IMR-90 (cell line): ENCODE measurements around the gene MYD88. TPM values are rescaled to one million over a fixed set of nuclear protein-coding genes. Genes with fewer than 3 reads are reported as not detected.
A peak's percentile ranks its signal among the peaks of the same experiment; 100 is the strongest.

ENCODE experiments used
- ATAC-seq: fragments of 200-7000 bp; cut with Tn5 transposase; 2 replicates; pipeline ENCODE4 v1.9.1; 2020; ENCODE audit warnings: low read depth, mild to moderate bottlenecking, moderate library complexity
- BruUV-seq: library from RNA; stranded (reverse); fragments of 400-500 nt; replicated peaks from 2 replicates; lab custom pipeline; 2021; lab: Mats Ljungman, UMichigan
- CTCF ChIA-PET: fragments of 300-600 bp; formaldehyde crosslinking; extraction: SDS; loops from one replicate; lab custom pipeline; 2021; ENCODE audit warnings: antibody characterized with exemption; lab: Yijun Ruan, JAX
- POLR2A ChIA-PET: fragments of 300-600 bp; sonication (Branson Sonifier 250); formaldehyde crosslinking; loops from one replicate; lab custom pipeline; 2022; ENCODE audit warnings: antibody characterized with exemption; ENCODE audit not compliant: unreplicated experiment; lab: Charles Lee
- DNase-seq: peaks from one replicate; pipeline ENCODE4 v3.0.0; 2013
- H2AFZ ChIP-seq: replicated peaks from 2 replicates; pipeline ENCODE3; 2013; ENCODE audit warnings: low read length, mild to moderate bottlenecking; ENCODE audit not compliant: poor library complexity
- H2AK5ac ChIP-seq: 2 replicates; pipeline ENCODE4 v1.6.1; 2013; ENCODE audit warnings: low read depth, low read length, inconsistent platforms
- H2AK9ac ChIP-seq: replicated peaks from 2 replicates; pipeline ENCODE3; 2013; ENCODE audit warnings: mild to moderate bottlenecking, low read depth, low read length, moderate library complexity; ENCODE audit not compliant: poor library complexity
- H2BK120ac ChIP-seq: 2 replicates; pipeline ENCODE4 v1.6.1; 2013; ENCODE audit warnings: low read depth, low read length, inconsistent platforms
- H2BK15ac ChIP-seq: 3 replicates; pipeline ENCODE4 v1.6.1; 2013; ENCODE audit warnings: low read depth, low read length, inconsistent platforms
- H2BK20ac ChIP-seq: 2 replicates; pipeline ENCODE4 v1.6.1; 2013; ENCODE audit warnings: low read depth, mild to moderate bottlenecking, inconsistent platforms, low read length, moderate library complexity
- H2BK5ac ChIP-seq: 2 replicates; pipeline ENCODE4 v1.6.1; 2013; ENCODE audit warnings: mild to moderate bottlenecking, low read depth, low read length, inconsistent platforms; ENCODE audit not compliant: poor library complexity, severe bottlenecking
- H3K14ac ChIP-seq: replicated peaks from 2 replicates; pipeline ENCODE4 v1.6.1; 2013; ENCODE audit warnings: low read depth, low read length, inconsistent platforms
- H3K18ac ChIP-seq: 2 replicates; pipeline ENCODE4 v1.6.1; 2013; ENCODE audit warnings: low read depth, low read length, control low read depth
- H3K23ac ChIP-seq: 2 replicates; pipeline ENCODE4 v1.6.1; 2013; ENCODE audit warnings: low read depth, low read length, inconsistent platforms
- H3K27ac ChIP-seq: 2 replicates; pipeline ENCODE4 v1.5.1; 2013; ENCODE audit warnings: mild to moderate bottlenecking, control low read depth, low read length; ENCODE audit not compliant: insufficient read depth
- H3K27me3 ChIP-seq: 2 replicates; pipeline ENCODE4 v1.6.1; 2013; ENCODE audit warnings: low read length; ENCODE audit not compliant: control insufficient read depth, insufficient read depth
- H3K36me3 ChIP-seq: 2 replicates; pipeline ENCODE4 v1.6.1; 2013; ENCODE audit warnings: low read length, mixed read lengths; ENCODE audit not compliant: control insufficient read depth, insufficient read depth
- H3K4ac ChIP-seq: 2 replicates; pipeline ENCODE4 v1.6.1; 2013; ENCODE audit warnings: low read depth, low read length, inconsistent platforms
- H3K4me1 ChIP-seq: 2 replicates; pipeline ENCODE4 v1.6.1; 2013; ENCODE audit warnings: low read length, mixed read lengths; ENCODE audit not compliant: control insufficient read depth, insufficient read depth
- H3K4me2 ChIP-seq: 2 replicates; pipeline ENCODE4 v1.6.1; 2013; ENCODE audit warnings: low read depth, mild to moderate bottlenecking, control low read depth, low read length, moderate library complexity
- H3K4me3 ChIP-seq: 2 replicates; pipeline ENCODE4 v1.5.1; 2013; ENCODE audit warnings: low read depth, mild to moderate bottlenecking, control low read depth, low read length, moderate library complexity; ENCODE audit not compliant: insufficient read depth
- H3K56ac ChIP-seq: 2 replicates; pipeline ENCODE4 v1.6.1; 2013; ENCODE audit warnings: low read length, inconsistent platforms; ENCODE audit not compliant: insufficient read depth; ENCODE audit errors: extremely low read depth
- H3K79me1 ChIP-seq, 2 experiments: 2 replicates each; pipeline ENCODE4 v1.6.1; 2013; ENCODE audit warnings: low read length in 2 of 2, inconsistent platforms in 1 of 2, low read depth in 1 of 2
- H3K9ac ChIP-seq: 2 replicates; pipeline ENCODE4 v1.6.1; 2013; ENCODE audit warnings: low read depth, low read length, control low read depth
- H3K9me1 ChIP-seq: 2 replicates; pipeline ENCODE4 v1.6.1; 2013; ENCODE audit warnings: low read length, inconsistent platforms; ENCODE audit not compliant: insufficient read depth
- H3K9me3 ChIP-seq: 2 replicates; pipeline ENCODE4 v1.6.1; 2013; ENCODE audit warnings: low read length; ENCODE audit not compliant: control insufficient read depth, insufficient read depth
- H4K20me1 ChIP-seq: 2 replicates; pipeline ENCODE4 v1.6.1; 2013; ENCODE audit warnings: low read length, inconsistent platforms; ENCODE audit not compliant: insufficient read depth
- H4K5ac ChIP-seq: 2 replicates; pipeline ENCODE4 v1.6.1; 2013; ENCODE audit warnings: mild to moderate bottlenecking, low read depth, low read length, control low read depth
- H4K8ac ChIP-seq, 2 experiments: 2 replicates each; pipeline ENCODE4 v1.6.1; 2013; ENCODE audit warnings: low read depth in 2 of 2, low read length in 2 of 2, control low read depth in 1 of 2, inconsistent platforms in 1 of 2
- H4K91ac ChIP-seq: 2 replicates; pipeline ENCODE4 v1.6.1; 2013; ENCODE audit warnings: low read depth, low read length, inconsistent platforms; ENCODE audit not compliant: insufficient read depth
- BHLHE40 ChIP-seq: fragments of 150-350 bp; IDR thresholded peaks from 2 replicates; pipeline ENCODE4 v1.6.1; 2016; ENCODE audit warnings: mild to moderate bottlenecking, low read depth, low read length
- CHD1 ChIP-seq: IDR thresholded peaks from 2 replicates; pipeline ENCODE4 v1.6.1; 2012; ENCODE audit warnings: low read depth, low read length, improper control_type of control experiment
- RFX5 ChIP-seq: IDR thresholded peaks from 2 replicates; pipeline ENCODE4 v1.8.0; 2012; ENCODE audit warnings: low read depth, mild to moderate bottlenecking, low read length, moderate library complexity
- WGBS, 2 experiments: methylation state at CpG; one replicate each; pipeline versions ENCODE4 v1.1.5 to v1.1.7; 2013; ENCODE audit warnings: missing lambda C conversion rate in 2 of 2; ENCODE audit not compliant: insufficient read length in 1 of 2; ENCODE audit errors: extremely low coverage in 2 of 2; 5-methylcytosine and 5-hydroxymethylcytosine counted together
- dilution Hi-C: fragments of 300-500 bp; cut with HindIII; formaldehyde crosslinking; loops from one replicate; pipeline ENCODE4 v1.14.3; 2018; ENCODE audit warnings: low sequenced_read_pairs; ENCODE audit not compliant: unreplicated experiment
- in situ Hi-C: fragments of 300-500 bp; cut with MboI; formaldehyde crosslinking; loops from 3 replicates; pipeline ENCODE4 v1.14.3; 2019; ENCODE audit warnings: low sequenced_read_pairs, inconsistent platforms, mixed read lengths
- intact Hi-C: fragments of 100-400 bp; cut with micrococcal nuclease; formaldehyde crosslinking; loops from 2 replicates; pipeline ENCODE4 v1.10.0; 2022
- polyA plus RNA-seq, 3 experiments: library from polyadenylated mRNA; depleted of rRNA; stranded (reverse); fragments of >200 nt; gene quantifications; 2 replicates each; pipeline ENCODE4 v1.2.3, GENCODE V29; 2012; ENCODE audit warnings: low replicate concordance in 1 of 3
- total RNA-seq: library from RNA; depleted of rRNA; stranded (reverse); fragments of >200 nt; gene quantifications from 2 replicates; pipeline ENCODE4 v1.2.3, GENCODE V29; 2012
- TF ChIP-seq, protein P1 (sequence below): fragments of 150-350 bp; IDR thresholded peaks from 2 replicates; pipeline ENCODE4 v1.6.1; 2016; ENCODE audit warnings: low read depth, mild to moderate bottlenecking, low read length, moderate library complexity, borderline replicate concordance

MYD88 gene
- total and polyA plus RNA-seq, 2 of the 4 experiments (the other 2 are of a cell fraction) = 9.3 to 39.8 TPM

DNA sequence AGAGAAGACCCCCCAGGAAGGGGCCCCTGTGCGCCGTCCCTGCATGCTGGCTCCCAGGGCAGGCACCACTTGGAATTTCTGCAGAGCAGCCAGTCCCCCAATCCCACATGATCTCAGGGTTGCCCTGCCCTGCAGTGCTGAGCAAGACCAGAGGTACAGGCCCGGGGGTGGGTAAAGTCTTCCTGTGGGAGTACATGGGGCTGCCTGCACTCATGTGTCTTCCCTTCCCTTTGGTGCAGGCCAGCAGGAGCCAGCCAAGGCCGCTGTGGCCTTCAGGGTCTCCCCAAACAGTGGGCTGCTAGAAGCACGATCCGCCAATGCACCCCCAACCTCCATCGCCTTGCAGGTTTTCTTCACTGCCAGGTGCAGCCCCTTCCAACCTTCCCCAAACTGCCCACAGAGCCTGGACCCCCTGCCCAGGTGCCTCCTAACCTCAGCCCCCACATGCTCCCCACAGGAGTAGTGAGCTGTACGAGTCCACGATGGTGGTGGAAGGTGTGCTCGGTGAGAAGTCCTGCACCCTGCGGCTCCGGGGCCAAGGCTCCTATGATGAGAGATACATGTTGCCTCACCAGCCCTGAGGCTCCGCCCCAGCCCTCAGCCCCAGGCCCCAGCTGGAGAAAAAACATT is 16.5 kb upstream of the MYD88 start:
- no peaks in the 10 kb centered on the region for H3K4me1 ChIP-seq
- H3K9ac ChIP-seq = no peak overlapping the region
- H3K79me1 ChIP-seq = no peaks in the 10 kb centered on the region
- no peak for DNase-seq
- in situ Hi-C loops = loop anchor here (10.0 kb wide), 1 partner anchor 223 kb away; the partner anchor contains the start of gene XYLB
- no peak overlapping the region for H2BK15ac ChIP-seq
- no TSS peak for BruUV-seq
- no peaks in the 10 kb centered on the region for H3K9me3 ChIP-seq
- peaks cover 40% of the 10 kb centered on the region for H3K36me3 ChIP-seq
- no peaks in the 10 kb centered on the region for H3K27me3 ChIP-seq
- H4K91ac ChIP-seq = no peak overlapping the region
- 100% methylated on average over 3 of the region's 13 CpGs; no CpG with 5 or more reads in 1 of the 2 experiments for WGBS, 2 experiments
- no peak for ATAC-seq
- H2AK5ac ChIP-seq = no peak overlapping the region
- intact Hi-C loops = no loop called here
- no peak overlapping the region for H2BK20ac ChIP-seq
- H2BK5ac ChIP-seq = no peak overlapping the region
- H3K56ac ChIP-seq = no peak overlapping the region
- ChIA-PET CTCF (no interaction called here), POLR2A (no interaction called here)
- no peak overlapping the region for H3K4me2 ChIP-seq
- peak overlapping the region; percentile 21 for H2AFZ ChIP-seq
- H3K23ac ChIP-seq = no peak overlapping the region
- H4K8ac ChIP-seq = no peak overlapping the region
- H3K9me1 ChIP-seq = 0 out of 2 replicates have a peak, but pooled peaks cover 3% of the 10 kb centered on the region
- H3K4ac ChIP-seq = no peak overlapping the region
- no peak overlapping the region for H3K18ac ChIP-seq
- H2BK120ac ChIP-seq = no peak overlapping the region
- H2AK9ac ChIP-seq = no peak overlapping the region
- H3K27ac ChIP-seq = no peak overlapping the region
- H3K14ac ChIP-seq = no peak overlapping the region
- H3K4me3 ChIP-seq = no peak overlapping the region
- no peak overlapping the region for H4K5ac ChIP-seq
- TF ChIP-seq BHLHE40 (no peak), RFX5 (no peak), CHD1 (no peak)
- TF ChIP-seq, protein P1, sequence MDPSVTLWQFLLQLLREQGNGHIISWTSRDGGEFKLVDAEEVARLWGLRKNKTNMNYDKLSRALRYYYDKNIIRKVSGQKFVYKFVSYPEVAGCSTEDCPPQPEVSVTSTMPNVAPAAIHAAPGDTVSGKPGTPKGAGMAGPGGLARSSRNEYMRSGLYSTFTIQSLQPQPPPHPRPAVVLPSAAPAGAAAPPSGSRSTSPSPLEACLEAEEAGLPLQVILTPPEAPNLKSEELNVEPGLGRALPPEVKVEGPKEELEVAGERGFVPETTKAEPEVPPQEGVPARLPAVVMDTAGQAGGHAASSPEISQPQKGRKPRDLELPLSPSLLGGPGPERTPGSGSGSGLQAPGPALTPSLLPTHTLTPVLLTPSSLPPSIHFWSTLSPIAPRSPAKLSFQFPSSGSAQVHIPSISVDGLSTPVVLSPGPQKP = no peak
- H4K20me1 ChIP-seq = no peaks in the 10 kb centered on the region
- dilution Hi-C loops = no loop called here
